Brain microvascular endothelial cell (primary cell): ENCODE data around the gene RNF166.

ENCODE experiments used
- DNase-seq: peaks from one replicate; pipeline ENCODE4 v3.0.0-alpha.2; 2020
- H3K27ac ChIP-seq: fragments of 250-450 bp; sonication (Bioruptor Pico); 2 replicates; pipeline ENCODE4 v1.5.1; 2020; ENCODE audit warnings: mild to moderate bottlenecking, moderate library complexity
- H3K27me3 ChIP-seq: fragments of 250-450 bp; sonication (Bioruptor Pico); replicated peaks from 2 replicates; pipeline ENCODE4 v1.5.1; 2020; ENCODE audit warnings: mild to moderate bottlenecking
- H3K36me3 ChIP-seq: fragments of 250-450 bp; sonication (Bioruptor Pico); replicated peaks from 2 replicates; pipeline ENCODE4 v1.5.1; 2020; ENCODE audit warnings: mild to moderate bottlenecking
- H3K4me3 ChIP-seq: 2 replicates; pipeline ENCODE4 v1.5.1; 2011; ENCODE audit warnings: low read depth, mild to moderate bottlenecking, control low read depth, low read length, moderate library complexity
- CTCF ChIP-seq: IDR thresholded peaks from 2 replicates; pipeline ENCODE4 v1.5.1; 2011; ENCODE audit warnings: low read depth, mild to moderate bottlenecking, moderate library complexity, low read length, control low read depth, inconsistent platforms; ENCODE audit errors: missing control alignments
- in situ Hi-C: cut with HindIII; loops from 2 replicates; pipeline ENCODE4 v1.10.0; 2017; ENCODE audit warnings: low sequenced_read_pairs, low pct_ligation_motif_present

Gene RNF166

GRCh38 chr16:88715312-88716190, 9.3 kb upstream of the RNF166 start:
- Histone ChIP-seq H3K36me3 (peaks cover 67% of the 10 kb centered on the region), H3K4me3 (no peak overlapping the region)

GRCh38 chr16:88714420-88715302, 8.5 kb upstream of the RNF166 start:
- Histone ChIP-seq H3K4me3 (no peak overlapping the region), H3K27ac (no peak overlapping the region), H3K36me3 (peaks cover 60% of the 10 kb centered on the region), H3K27me3 (no peaks in the 10 kb centered on the region)
- no peak for TF ChIP-seq CTCF
- in situ Hi-C loops = no loop called here
- DNase-seq = no peak

More at GRCh38 chr16:88715312-88716190, 9.3 kb upstream of the RNF166 start:
- in situ Hi-C loops = no loop called here
- no peak for TF ChIP-seq CTCF
- DNase-seq = no peak
- H3K27me3 ChIP-seq = no peaks in the 10 kb centered on the region
- H3K27ac ChIP-seq = no peak overlapping the region

- H3K27ac ChIP-seq = no peak overlapping the region
- peak; percentile 20 for DNase-seq
- no peaks in the 10 kb centered on the region for H3K27me3 ChIP-seq
- in situ Hi-C loops = no loop called here
- TF ChIP-seq CTCF = no peak
- no peak overlapping the region for H3K4me3 ChIP-seq
- peaks cover 51% of the 10 kb centered on the region for H3K36me3 ChIP-seq
Observed at GRCh38 chr16:88713568-88714419, 7.6 kb upstream of the RNF166 start.

GRCh38 chr16:88713054-88713453, 6.8 kb upstream of the RNF166 start:
- H3K36me3 ChIP-seq = peaks cover 46% of the 10 kb centered on the region

More at GRCh38 chr16:88713054-88713453, 6.8 kb upstream of the RNF166 start:
- in situ Hi-C loops = no loop called here
- no peak for DNase-seq
- Histone ChIP-seq H3K27ac (no peak overlapping the region), H3K27me3 (no peaks in the 10 kb centered on the region), H3K4me3 (no peak overlapping the region)
- no peak for TF ChIP-seq CTCF
